D721Med (cell line): ENCODE measurements around the gene MLC1.

Experiments
- DNase-seq: peaks from one replicate; pipeline ENCODE4 v3.0.0; 2011; ENCODE audit warnings: low spot score; ENCODE audit not compliant: insufficient read length
- FAIRE-seq: peaks from 2 replicates; lab custom pipeline; 2011; peaks lifted over from hg19 to GRCh38; lab: Jason Lieb, UNC
- TF ChIP-seq, protein P1 (sequence below): IDR thresholded peaks from 2 replicates; pipeline ENCODE4 v1.5.1; 2012; ENCODE audit warnings: mild to moderate bottlenecking, control low read depth; ENCODE audit not compliant: insufficient read depth; ENCODE audit errors: missing control alignments

Gene MLC1

DNA sequence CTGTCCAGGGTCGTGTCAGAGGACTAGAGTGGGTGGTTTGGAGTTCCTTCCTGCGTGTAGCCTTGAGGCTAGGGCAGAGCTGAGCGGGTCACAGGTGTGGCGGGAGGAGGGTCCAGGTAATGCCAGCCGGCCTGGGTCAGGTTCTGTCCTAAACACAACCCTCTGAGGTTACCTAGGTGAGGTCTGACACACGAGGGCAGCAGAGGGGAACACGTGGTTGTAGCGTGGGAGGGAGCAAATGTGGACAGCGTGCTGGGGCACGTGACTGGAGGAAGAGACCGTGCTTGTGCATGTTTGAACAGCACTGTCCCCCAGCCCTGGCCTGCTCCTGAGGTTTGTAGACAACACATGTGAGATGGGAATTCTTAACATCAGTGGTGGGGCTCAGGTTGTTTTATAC, 17.7 kb upstream of the MLC1 start:
- FAIRE-seq (no peak), DNase-seq (no peak)
- TF ChIP-seq, protein P1, sequence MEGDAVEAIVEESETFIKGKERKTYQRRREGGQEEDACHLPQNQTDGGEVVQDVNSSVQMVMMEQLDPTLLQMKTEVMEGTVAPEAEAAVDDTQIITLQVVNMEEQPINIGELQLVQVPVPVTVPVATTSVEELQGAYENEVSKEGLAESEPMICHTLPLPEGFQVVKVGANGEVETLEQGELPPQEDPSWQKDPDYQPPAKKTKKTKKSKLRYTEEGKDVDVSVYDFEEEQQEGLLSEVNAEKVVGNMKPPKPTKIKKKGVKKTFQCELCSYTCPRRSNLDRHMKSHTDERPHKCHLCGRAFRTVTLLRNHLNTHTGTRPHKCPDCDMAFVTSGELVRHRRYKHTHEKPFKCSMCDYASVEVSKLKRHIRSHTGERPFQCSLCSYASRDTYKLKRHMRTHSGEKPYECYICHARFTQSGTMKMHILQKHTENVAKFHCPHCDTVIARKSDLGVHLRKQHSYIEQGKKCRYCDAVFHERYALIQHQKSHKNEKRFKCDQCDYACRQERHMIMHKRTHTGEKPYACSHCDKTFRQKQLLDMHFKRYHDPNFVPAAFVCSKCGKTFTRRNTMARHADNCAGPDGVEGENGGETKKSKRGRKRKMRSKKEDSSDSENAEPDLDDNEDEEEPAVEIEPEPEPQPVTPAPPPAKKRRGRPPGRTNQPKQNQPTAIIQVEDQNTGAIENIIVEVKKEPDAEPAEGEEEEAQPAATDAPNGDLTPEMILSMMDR = no peak

DNA sequence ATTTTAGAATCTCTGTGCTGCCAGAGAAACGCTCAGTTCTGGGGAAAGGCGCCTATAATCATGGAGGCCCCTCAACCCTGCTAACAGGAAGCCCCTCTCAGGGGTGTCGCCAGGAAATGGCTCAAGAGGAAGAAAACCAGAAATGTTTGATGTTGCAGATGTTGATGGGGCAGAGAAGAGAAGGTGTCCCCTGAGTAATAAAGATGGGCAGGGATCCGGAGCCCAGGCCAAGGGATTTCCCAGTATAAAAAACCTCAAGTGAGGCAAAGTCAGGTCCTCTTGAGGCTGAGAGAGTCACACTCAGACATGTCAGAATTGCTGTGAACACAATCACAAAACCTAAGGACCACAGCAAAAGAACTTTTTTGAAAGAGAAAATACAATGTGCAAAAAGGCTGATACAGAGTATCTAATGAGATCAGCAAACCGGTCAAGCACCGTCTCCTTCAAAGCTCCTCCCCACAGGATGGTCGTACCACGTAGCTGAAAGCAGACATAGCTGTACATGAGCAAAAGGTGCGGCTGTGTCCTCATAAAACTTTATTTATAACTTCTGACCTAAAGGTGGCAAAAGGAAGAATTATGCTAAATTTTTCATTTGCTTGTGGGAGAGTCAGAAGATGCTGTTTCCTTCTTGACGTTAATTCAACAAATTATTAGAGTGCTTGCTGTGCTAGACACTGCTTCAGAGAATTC, 16.8 kb upstream of the MLC1 start:
- no peak for FAIRE-seq
- TF ChIP-seq, protein P1 = no peak
- no peak for DNase-seq

DNA sequence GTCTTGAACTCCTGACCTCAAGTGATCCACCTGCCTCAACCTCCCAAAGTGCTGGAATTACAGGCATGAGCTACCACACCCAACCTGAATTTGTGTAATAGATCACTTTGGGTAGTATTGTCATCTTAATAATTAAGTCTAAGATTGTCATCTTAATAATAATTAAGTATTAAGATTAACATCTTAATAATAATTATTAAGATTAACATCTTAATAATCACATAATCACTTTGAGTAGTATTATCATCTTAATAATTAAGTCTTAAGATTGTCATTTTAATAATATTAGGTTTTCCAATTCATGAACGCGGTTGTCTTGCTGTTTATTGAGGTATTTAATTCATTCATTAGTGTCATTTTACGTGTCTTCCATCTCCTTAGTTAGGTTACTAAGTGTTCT, 12.8 kb upstream of the MLC1 start:
- FAIRE-seq = no peak

DNA sequence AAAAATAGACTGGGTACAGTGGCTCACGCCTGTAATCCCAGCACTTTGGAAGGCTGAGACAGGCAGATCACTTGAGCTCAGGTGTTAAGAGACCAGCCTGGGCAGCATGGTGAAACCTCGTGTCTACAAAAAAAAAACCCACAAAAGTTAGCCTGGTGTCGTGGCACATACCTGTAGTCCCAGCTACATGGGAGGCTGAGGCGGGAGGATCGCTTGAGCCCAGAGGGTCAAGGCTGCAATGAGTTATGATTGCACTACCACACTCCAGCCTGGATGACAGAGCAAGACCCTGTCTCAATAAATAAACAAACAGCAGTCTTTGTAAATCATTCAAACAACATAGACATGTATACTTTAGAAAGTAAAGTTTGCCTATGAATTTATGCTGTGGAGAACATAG, 7.1 kb upstream of the MLC1 start:
- FAIRE-seq (no peak), DNase-seq (no peak)
- TF ChIP-seq, protein P1 = no peak

More for the DNA sequence above, 12.8 kb upstream of the MLC1 start:
- DNase-seq = no peak
- TF ChIP-seq, protein P1 = no peak

DNA sequence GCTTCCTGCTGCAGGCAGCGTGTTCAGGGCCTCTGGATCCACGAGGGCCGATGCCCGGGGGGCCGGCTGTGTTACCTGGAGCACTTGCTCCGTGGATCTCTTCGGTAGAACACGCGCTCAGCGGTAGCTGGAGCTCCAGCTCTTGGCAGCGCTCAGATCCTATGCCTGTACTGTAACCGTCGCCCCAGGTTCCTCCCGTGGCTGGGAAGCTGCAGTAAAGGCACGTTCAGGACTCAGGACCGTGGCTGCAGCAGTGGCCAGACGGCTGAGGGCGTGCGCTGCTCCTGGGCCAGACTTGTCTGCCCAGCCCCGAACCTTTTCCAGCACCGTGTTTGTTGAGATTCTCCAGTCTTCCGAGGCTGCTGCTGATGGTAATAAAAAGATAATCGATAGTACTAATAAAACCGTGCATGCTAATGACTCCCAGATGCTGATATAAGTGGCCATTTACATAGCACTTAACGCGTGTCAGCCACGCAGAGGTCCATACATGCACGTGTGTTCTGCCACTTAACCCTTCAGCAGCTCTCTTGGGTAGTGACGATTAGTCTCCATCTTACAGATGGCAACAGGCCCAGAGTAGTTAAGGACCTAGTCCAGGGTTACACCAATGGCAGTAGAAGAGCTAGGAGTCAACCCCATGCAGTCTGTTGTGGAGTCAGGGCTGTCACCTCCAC, 6.0 kb upstream of the MLC1 start:
- FAIRE-seq (no peak), DNase-seq (no peak)
- TF ChIP-seq, protein P1 = no peak

DNA sequence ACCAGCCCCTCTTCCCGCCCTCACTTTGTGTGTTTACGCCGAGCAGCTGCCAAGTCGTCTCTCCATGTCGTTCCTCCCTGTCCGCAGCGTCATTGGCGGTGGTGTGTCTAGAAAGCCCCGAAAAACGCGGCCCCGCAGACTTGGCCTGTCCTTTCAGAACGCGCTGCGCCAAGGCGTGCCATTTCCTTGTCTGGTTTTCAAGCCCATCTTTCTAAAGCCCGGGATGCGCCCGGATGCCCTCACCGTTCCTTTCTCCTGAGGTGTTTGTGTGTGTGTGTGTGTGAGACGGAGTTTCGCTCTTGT, 5.1 kb upstream of the MLC1 start:
- TF ChIP-seq, protein P1 = no peak
- FAIRE-seq = no peak
- no peak for DNase-seq
